NCI-H1694 (cell line): ENCODE measurements around the gene ECI1.
A peak's percentile ranks its signal among the peaks of the same experiment; 100 is the strongest.

ENCODE experiments used
- DNase-seq: peaks from one replicate; lab custom pipeline; 2025; lab: John Stamatoyannopoulos, UW

ECI1 gene

GRCh38 chr16:2233046-2233775 lies 18.2 kb downstream of the ECI1 start:
- DNase-seq = no peak

GRCh38 chr16:2232094-2232990 lies 19.0 kb downstream of the ECI1 start:
- DNase-seq = no peak

GRCh38 chr16:2231016-2231931 lies 20.1 kb downstream of the ECI1 start:
- DNase-seq = no peak

- DNase-seq = no peak
These were observed 21.0 kb downstream of the ECI1 start for GRCh38 chr16:2230376-2230775.

GRCh38 chr16:2229632-2230250 lies 21.6 kb downstream of the ECI1 start:
- no peak for DNase-seq

DNA sequence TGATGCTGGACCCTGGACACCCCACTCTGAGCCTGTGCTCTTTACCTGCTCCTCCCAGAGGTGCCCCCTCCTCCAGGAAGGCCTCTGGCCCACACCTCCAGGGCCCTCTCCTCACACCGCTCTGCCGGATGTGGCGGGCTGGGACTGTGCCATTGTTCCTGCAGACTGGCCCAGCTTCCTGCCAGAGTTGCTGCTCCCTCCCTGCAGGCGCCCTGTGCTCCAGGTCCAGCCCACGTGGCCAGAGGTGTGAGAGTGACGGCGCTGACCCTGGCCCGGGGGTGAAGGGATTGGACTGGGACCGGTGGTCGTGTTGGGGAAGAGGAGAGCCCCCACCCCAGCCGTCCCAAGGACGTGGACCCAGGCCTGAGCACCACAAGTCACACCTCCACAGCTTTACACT lies 22.3 kb downstream of the ECI1 start:
- DNase-seq = no peak

DNA sequence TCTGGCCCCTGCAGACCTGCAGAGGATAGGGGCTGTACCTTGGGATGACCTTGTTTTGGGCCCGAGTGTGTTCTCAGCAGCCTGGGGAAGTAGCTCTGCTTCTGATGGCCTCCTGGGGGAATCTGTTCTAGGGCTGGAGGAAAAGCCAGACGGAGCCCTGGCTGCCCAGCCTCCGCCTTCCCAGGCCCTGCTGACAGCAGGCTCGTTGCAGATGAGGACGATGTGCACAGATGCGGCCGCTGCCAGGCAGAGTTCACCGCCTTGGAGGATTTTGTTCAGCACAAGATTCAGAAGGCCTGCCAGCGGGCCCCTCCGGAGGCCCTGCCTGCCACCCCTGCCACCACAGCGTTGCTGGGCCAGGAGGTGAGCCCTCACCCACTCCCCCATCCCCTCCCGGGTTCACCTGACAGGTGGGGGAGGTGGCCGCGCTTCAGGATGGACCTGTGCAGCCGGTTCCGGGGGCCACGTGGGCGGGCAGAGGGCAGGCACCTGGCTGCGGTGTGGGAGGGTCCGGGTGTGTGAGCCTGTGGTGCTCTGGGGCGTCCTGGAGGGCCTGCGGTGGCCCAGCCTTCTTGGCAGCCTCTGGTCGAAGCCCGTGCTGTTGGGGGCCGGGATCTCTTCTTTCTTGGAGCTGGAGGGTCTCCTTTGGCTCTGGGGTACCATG lies 23.1 kb downstream of the ECI1 start:
- DNase-seq = no peak

- no peak for DNase-seq
These were observed 24.5 kb downstream of the ECI1 start for GRCh38 chr16:2226918-2227317.

GRCh38 chr16:2226245-2226793 lies 25.1 kb downstream of the ECI1 start:
- no peak for DNase-seq

GRCh38 chr16:2223942-2224486 lies 27.4 kb downstream of the ECI1 start:
- no peak for DNase-seq

GRCh38 chr16:2223221-2223941 lies 28.0 kb downstream of the ECI1 start, which contains the start of gene E4F1:
E4F1 (plus strand) TSS chr16:2223591; CDS start chr16:2223614, 23 bp downstream.
- DNase-seq = peak; percentile 95

DNA sequence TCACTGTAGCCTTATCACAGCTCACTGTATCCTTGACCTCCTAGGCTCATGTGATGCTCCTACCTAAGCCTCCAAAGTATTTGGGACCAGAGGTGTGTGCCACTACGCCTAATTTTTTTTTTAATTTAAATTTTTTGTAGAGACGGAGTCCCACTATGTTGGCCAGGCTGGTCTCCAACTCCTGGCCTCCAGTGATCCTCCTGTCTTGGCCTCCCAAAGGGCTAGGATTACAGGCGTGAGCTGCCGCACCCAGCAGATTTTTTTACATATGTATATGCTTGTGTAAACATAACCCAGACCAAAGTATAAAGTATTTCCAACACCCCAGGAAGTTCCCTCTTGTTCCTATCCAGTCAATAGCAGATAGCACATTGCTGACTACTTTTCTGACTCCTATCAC lies 35.1 kb downstream of the ECI1 start:
- no peak for DNase-seq

- DNase-seq = no peak
These were observed 36.7 kb downstream of the ECI1 start, which contains the start of gene PGP for GRCh38 chr16:2214719-2214968. PGP (minus strand) TSS chr16:2214840; CDS start chr16:2214777, 63 bp downstream.

DNA sequence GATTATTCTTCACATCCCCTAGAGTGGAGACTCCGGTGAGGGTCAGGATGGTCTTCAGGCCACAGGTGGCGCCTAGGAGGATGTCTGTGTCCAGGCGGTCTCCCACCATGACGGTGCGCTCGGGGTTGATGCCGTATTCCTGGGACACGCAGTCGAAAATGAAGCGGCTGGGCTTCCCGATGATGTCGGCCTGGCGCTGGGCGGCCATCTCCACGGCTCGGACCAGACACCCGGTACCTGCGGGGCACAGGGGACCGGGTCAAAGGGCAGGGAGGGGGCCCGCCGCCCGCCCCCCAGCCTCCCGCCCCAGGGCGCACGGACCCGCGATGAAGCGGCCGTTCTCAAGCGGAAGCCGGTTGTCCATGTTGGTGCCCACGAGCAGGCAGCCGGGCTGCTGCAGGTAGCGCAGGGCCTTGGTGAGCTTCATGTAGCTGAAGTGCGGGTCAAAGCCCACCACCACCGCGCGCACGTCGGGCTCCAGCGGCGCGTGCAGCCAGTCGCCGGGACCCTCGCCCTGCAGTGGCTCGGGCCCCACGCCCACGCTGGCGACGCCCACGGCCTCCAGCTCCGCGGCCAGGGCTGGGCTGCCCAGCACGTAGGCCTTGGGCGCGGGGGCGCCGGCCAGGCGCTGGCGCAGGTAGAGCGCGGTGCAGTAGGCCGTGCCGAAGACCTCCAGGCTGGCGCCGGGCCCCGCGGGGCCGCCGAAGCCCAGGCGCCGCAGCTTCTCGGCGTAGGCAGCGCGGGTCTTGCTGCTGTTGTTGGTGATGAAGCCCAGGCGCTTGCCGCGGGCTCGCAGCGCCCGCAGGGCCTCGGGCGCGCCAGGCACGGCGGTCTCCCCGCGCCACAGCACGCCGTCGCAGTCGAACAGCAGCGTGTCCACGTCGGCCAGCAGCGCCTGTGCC lies 37.3 kb downstream of the ECI1 start:
- DNase-seq = no peak

DNA sequence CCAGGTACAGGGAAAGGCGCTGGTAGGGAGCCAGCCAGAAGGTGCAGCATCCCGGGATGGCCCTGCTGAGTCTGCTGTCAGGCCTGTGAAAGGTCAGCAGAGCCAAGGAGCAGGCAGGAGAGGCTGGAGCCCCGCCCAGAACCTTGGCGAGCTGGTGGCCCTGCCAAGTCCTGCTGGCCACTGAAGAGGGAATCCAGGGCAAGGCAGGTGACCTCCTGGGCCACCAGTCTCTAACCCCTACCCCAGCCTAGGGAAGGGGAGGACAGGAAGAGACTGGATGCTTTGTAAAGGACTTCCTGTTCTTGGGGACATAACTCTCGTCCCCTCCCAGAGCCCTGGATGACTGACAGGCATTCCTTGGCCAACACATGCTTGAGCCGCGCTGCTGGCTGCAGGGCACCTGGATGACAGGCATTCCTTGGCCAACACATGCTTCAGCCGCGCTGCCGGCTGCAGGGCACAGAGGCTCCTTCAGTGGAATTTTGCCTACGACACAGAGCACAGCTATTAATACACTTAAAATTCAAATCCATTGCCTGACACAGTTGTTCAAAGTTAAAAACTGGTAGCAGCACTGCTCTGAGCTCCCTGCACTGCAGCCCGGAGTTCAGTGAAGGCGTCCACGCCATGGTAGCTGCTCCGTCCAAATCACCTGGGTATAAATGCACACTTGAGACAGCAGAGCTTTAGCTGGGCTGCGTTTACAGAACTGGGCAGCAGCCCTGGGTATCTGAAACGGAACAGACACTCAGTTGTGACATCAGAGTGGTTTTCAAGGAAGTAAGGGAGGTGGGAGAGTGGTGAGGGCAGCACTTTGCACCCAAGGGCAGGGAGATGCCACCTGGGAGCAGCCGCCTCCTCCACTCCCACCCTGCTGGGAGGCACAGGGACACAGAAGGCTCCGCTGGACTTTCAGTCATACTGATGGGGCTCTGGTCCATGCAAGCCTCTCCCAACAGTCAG lies 38.7 kb downstream of the ECI1 start:
- no peak for DNase-seq

DNA sequence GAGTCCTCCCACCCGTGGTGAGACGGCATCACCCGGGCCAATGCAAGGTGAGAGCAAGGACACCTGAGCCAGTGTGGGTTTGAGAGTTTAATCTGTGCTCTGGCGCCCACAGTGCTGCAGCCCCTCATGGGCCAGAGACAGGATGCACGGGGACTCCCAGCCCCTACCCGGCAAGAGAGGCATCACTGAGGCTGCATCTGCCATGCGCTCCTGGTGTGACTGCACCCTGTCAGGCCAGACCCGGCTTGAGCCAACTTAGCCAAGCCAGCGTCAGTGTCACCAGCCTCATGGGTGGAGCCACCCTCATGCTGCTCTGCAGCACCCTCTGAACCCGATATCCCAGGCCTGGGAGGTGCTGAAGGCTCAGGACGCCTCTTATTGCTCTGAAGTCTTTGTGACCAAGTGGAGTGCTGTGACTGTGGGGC lies 39.5 kb downstream of the ECI1 start:
- DNase-seq = no peak
